ENCODE data around the gene NMD3. TPM values are rescaled to one million over a fixed set of nuclear protein-coding genes. Genes with fewer than 3 reads are reported as not detected.

NMD3 gene
- total and polyA plus RNA-seq, 2 experiments from 2014 or later: 27.8 to 52.5 TPM

- H3K9me3 ChIP-seq (ENCODE audit: low read depth): no peaks in the 10 kb centered on the region
- no peaks in the 10 kb centered on the region for H3K79me2 ChIP-seq
- H3K36me3 ChIP-seq (replicated peaks; ENCODE audit: insufficient read depth, low read depth): no peaks in the 10 kb centered on the region
- no peaks in the 10 kb centered on the region for H3K27me3 ChIP-seq
- H3K9me2 ChIP-seq (replicated peaks; ENCODE audit: insufficient read depth): no peaks in the 10 kb centered on the region
- H3K4me3 ChIP-seq: no peak overlapping the region
- no peak overlapping the region for H2AFZ ChIP-seq
- no peak overlapping the region for H3K27ac ChIP-seq
- H3K4me2 ChIP-seq: no peak overlapping the region
- TF ChIP-seq EZH2phosphoT487 (IDR thresholded peaks at IDR 0.05; ENCODE audit: low read depth, severe bottlenecking, unreplicated experiment): no peak
- no peak for TF ChIP-seq EZH2 (IDR thresholded peaks at IDR 0.05; ENCODE audit: borderline replicate concordance)
- TF ChIP-seq, protein P1, sequence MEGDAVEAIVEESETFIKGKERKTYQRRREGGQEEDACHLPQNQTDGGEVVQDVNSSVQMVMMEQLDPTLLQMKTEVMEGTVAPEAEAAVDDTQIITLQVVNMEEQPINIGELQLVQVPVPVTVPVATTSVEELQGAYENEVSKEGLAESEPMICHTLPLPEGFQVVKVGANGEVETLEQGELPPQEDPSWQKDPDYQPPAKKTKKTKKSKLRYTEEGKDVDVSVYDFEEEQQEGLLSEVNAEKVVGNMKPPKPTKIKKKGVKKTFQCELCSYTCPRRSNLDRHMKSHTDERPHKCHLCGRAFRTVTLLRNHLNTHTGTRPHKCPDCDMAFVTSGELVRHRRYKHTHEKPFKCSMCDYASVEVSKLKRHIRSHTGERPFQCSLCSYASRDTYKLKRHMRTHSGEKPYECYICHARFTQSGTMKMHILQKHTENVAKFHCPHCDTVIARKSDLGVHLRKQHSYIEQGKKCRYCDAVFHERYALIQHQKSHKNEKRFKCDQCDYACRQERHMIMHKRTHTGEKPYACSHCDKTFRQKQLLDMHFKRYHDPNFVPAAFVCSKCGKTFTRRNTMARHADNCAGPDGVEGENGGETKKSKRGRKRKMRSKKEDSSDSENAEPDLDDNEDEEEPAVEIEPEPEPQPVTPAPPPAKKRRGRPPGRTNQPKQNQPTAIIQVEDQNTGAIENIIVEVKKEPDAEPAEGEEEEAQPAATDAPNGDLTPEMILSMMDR (IDR thresholded peaks at IDR 0.05; ENCODE audit: poor library complexity): no peak
- 88% methylated on average over 3 of the region's 3 CpGs for WGBS (ENCODE audit: low lambda C conversion rate, missing lambda C conversion rate)
- no peaks in the 10 kb centered on the region for H3K4me1 ChIP-seq (ENCODE audit: insufficient read depth)
- no peak for DNase-seq (ENCODE audit: low spot score)
- H4K20me1 ChIP-seq (ENCODE audit: insufficient read depth, poor library complexity, severe bottlenecking): no peaks in the 10 kb centered on the region
Observed at GRCh38 chr3:161263057-161263456, 41.9 kb downstream of the NMD3 start.

GRCh38 chr3:161264852-161265251 lies 43.7 kb downstream of the NMD3 start:
- no peaks in the 10 kb centered on the region for H3K4me1 ChIP-seq (ENCODE audit: insufficient read depth)
- H3K36me3 ChIP-seq (replicated peaks; ENCODE audit: insufficient read depth, low read depth): no peaks in the 10 kb centered on the region
- no peak overlapping the region for H3K27ac ChIP-seq
- H3K4me3 ChIP-seq: no peak overlapping the region
- no peak overlapping the region for H2AFZ ChIP-seq
- H3K27me3 ChIP-seq: no peaks in the 10 kb centered on the region
- H3K9me2 ChIP-seq (replicated peaks; ENCODE audit: insufficient read depth): no peaks in the 10 kb centered on the region
- no peak for DNase-seq (ENCODE audit: low spot score)
- 78% methylated on average over 1 of the region's 1 CpG for WGBS (ENCODE audit: low lambda C conversion rate, missing lambda C conversion rate)
- no peaks in the 10 kb centered on the region for H3K9me3 ChIP-seq (ENCODE audit: low read depth)
- no peaks in the 10 kb centered on the region for H4K20me1 ChIP-seq (ENCODE audit: insufficient read depth, poor library complexity, severe bottlenecking)
- TF ChIP-seq, protein P1 (IDR thresholded peaks at IDR 0.05; ENCODE audit: poor library complexity): no peak
- TF ChIP-seq EZH2phosphoT487 (IDR thresholded peaks at IDR 0.05; ENCODE audit: low read depth, severe bottlenecking, unreplicated experiment): no peak
- TF ChIP-seq EZH2 (IDR thresholded peaks at IDR 0.05; ENCODE audit: borderline replicate concordance): no peak
- H3K79me2 ChIP-seq: no peaks in the 10 kb centered on the region
- H3K4me2 ChIP-seq: no peak overlapping the region

GRCh38 chr3:161265916-161266571 lies 44.9 kb downstream of the NMD3 start:
- H3K36me3 ChIP-seq (replicated peaks; ENCODE audit: insufficient read depth, low read depth): no peaks in the 10 kb centered on the region
- 94% methylated on average over 5 of the region's 5 CpGs for WGBS (ENCODE audit: low lambda C conversion rate, missing lambda C conversion rate)
- no peak overlapping the region for H3K4me2 ChIP-seq
- H3K4me1 ChIP-seq (ENCODE audit: insufficient read depth): no peaks in the 10 kb centered on the region
- H3K9me3 ChIP-seq (ENCODE audit: low read depth): no peaks in the 10 kb centered on the region
- no peaks in the 10 kb centered on the region for H3K9me2 ChIP-seq (replicated peaks; ENCODE audit: insufficient read depth)
- TF ChIP-seq EZH2phosphoT487 (IDR thresholded peaks at IDR 0.05; ENCODE audit: low read depth, severe bottlenecking, unreplicated experiment) (no peak), EZH2 (IDR thresholded peaks at IDR 0.05; ENCODE audit: borderline replicate concordance) (no peak)
- no peak overlapping the region for H3K4me3 ChIP-seq
- no peaks in the 10 kb centered on the region for H3K27me3 ChIP-seq
- H2AFZ ChIP-seq: no peak overlapping the region
- H4K20me1 ChIP-seq (ENCODE audit: insufficient read depth, poor library complexity, severe bottlenecking): no peaks in the 10 kb centered on the region
- no peaks in the 10 kb centered on the region for H3K79me2 ChIP-seq
- no peak overlapping the region for H3K27ac ChIP-seq
- DNase-seq (ENCODE audit: low spot score): no peak

- H4K20me1 ChIP-seq (ENCODE audit: insufficient read depth, poor library complexity, severe bottlenecking): no peaks in the 10 kb centered on the region
- no peaks in the 10 kb centered on the region for H3K79me2 ChIP-seq
- TF ChIP-seq, protein P1 (IDR thresholded peaks at IDR 0.05; ENCODE audit: poor library complexity): no peak
- no peak for TF ChIP-seq EZH2 (IDR thresholded peaks at IDR 0.05; ENCODE audit: borderline replicate concordance)
- no peak for TF ChIP-seq EZH2phosphoT487 (IDR thresholded peaks at IDR 0.05; ENCODE audit: low read depth, severe bottlenecking, unreplicated experiment)
- no peak for DNase-seq (ENCODE audit: low spot score)
- H3K36me3 ChIP-seq (replicated peaks; ENCODE audit: insufficient read depth, low read depth): no peaks in the 10 kb centered on the region
- 68% methylated on average over 1 of the region's 1 CpG for WGBS (ENCODE audit: low lambda C conversion rate, missing lambda C conversion rate)
- no peaks in the 10 kb centered on the region for H3K4me1 ChIP-seq (ENCODE audit: insufficient read depth)
- H3K4me2 ChIP-seq: no peak overlapping the region
- H3K27me3 ChIP-seq: no peaks in the 10 kb centered on the region
- H3K9me3 ChIP-seq (ENCODE audit: low read depth): no peaks in the 10 kb centered on the region
- no peak overlapping the region for H3K27ac ChIP-seq
- H3K4me3 ChIP-seq: no peak overlapping the region
- H3K9me2 ChIP-seq (replicated peaks; ENCODE audit: insufficient read depth): no peaks in the 10 kb centered on the region
- H2AFZ ChIP-seq: no peak overlapping the region
Observed at GRCh38 chr3:161266731-161267150, 45.6 kb downstream of the NMD3 start.

Data from hepatocyte (in vitro differentiated cells).